Measurements from ENCODE around the gene SLMAP.

GRCh38 chr3:57815036-57815435 is 58.9 kb downstream of the SLMAP start:
- TF ChIP-seq CTCF (conservative IDR thresholded peaks at IDR 0.05; ENCODE audit: low read length) (no peak), EZH2phosphoT487 (IDR thresholded peaks at IDR 0.05; ENCODE audit: borderline replicate concordance) (no peak)
